Natural killer cell (primary cell): Measurements from ENCODE around the gene NAA10. TPM values are rescaled to one million over a fixed set of nuclear protein-coding genes. Genes with fewer than 3 reads are reported as not detected.
A peak's percentile ranks its signal among the peaks of the same experiment; 100 is the strongest.

Source experiments
- ATAC-seq, 3 donors: fragments of 150-1000 bp in 2 of 3; fragments of 200-7000 bp in 1 of 3; cut with Tn5 transposase; 1 replicate in 1 of 3; 2 replicates in 2 of 3; pipeline ENCODE4 v1.10.0; 2021; ENCODE audit warnings: mild to moderate bottlenecking in 2 of 3, moderate library complexity in 2 of 3
- DNase-seq, 2 donors: peaks; one replicate each; pipeline versions ENCODE4 v3.0.0 to v3.0.0-alpha.2; 2013 to 2021; ENCODE audit warnings: mixed read lengths in 1 of 2
- H3K27ac ChIP-seq: one replicate; pipeline ENCODE4 v1.5.1; 2013; ENCODE audit warnings: mild to moderate bottlenecking, low read length
- H3K27me3 ChIP-seq: one replicate; pipeline ENCODE4 v1.6.1; 2013; ENCODE audit warnings: low read length; ENCODE audit not compliant: control insufficient read depth, insufficient read depth
- H3K36me3 ChIP-seq: one replicate; pipeline ENCODE4 v1.6.1; 2013; ENCODE audit warnings: low read length; ENCODE audit not compliant: control insufficient read depth, insufficient read depth
- H3K4me1 ChIP-seq: one replicate; pipeline ENCODE4 v1.6.1; 2013; ENCODE audit warnings: low read length; ENCODE audit not compliant: control insufficient read depth, insufficient read depth
- H3K4me3 ChIP-seq: one replicate; pipeline ENCODE4 v1.5.1; 2013; ENCODE audit warnings: low read length
- H3K9me3 ChIP-seq: one replicate; pipeline ENCODE4 v1.6.1; 2013; ENCODE audit warnings: low read length; ENCODE audit not compliant: control insufficient read depth, insufficient read depth
- H3K27ac Mint-ChIP-seq, 2 donors: one replicate each; pipeline ENCODE4 v1.8.0; 2022; ENCODE audit warnings: mild to moderate bottlenecking in 2 of 2, mixed read lengths in 2 of 2, moderate library complexity in 1 of 2
- H3K27me3 Mint-ChIP-seq, 2 donors: one replicate each; pipeline ENCODE4 v1.8.0; 2022; ENCODE audit warnings: low read depth in 2 of 2, mixed read lengths in 2 of 2
- H3K36me3 Mint-ChIP-seq: one replicate; pipeline ENCODE4 v1.8.0; 2022; ENCODE audit warnings: mixed read lengths
- H3K4me1 Mint-ChIP-seq, 2 donors: one replicate each; pipeline ENCODE4 v1.8.0; 2022; ENCODE audit warnings: mixed read lengths in 2 of 2
- H3K4me3 Mint-ChIP-seq: one replicate; pipeline ENCODE4 v1.8.0; 2022; ENCODE audit warnings: mild to moderate bottlenecking, moderate library complexity, mixed read lengths
- H3K9me3 Mint-ChIP-seq, 2 donors: one replicate each; pipeline ENCODE4 v1.8.0; 2022; ENCODE audit warnings: mixed read lengths in 2 of 2
- CTCF ChIP-seq: fragments of 200-600 bp; IDR thresholded peaks from one replicate; pipeline ENCODE4 v1.8.0; 2022; ENCODE audit warnings: antibody characterized with exemption
- WGBS: methylation state at CpG from one replicate; pipeline ENCODE4 v1.1.7; 2013; ENCODE audit warnings: missing lambda C conversion rate; ENCODE audit not compliant: insufficient coverage; 5-methylcytosine and 5-hydroxymethylcytosine counted together
- intact Hi-C: fragments of 100-400 bp; cut with micrococcal nuclease; formaldehyde crosslinking; loops from one replicate; pipeline ENCODE4 v1.14.2; 2022
- total RNA-seq, 4 donors: library from RNA; stranded (reverse); fragments of 120-200 nt in 1 of 4; gene quantifications; one replicate each; pipeline versions ENCODE4 v1.2.3 to v1.2.4, GENCODE V29; 2013 to 2022

Gene NAA10
- total RNA-seq, 3 donors from 2014 or later (not counting 1 experiment from before 2014, with no cell fraction given): 63.4 to 82.3 (median 73.1) TPM

GRCh38 chrX:153941336-153942252 is 6.8 kb upstream of the NAA10 start:
- Mint-ChIP-seq H3K4me3 (peak overlapping the region; percentile 59), H3K9me3 (no peaks in the 10 kb centered on the region), H3K27ac (peak overlapping the region in 1 of 2 donors; percentile 47), H3K4me1 (peaks cover 5 to 12% of the 10 kb centered on the region in 2 donors), H3K36me3 (no peaks in the 10 kb centered on the region), H3K27me3 (no peaks in the 10 kb centered on the region)
- H3K4me3 ChIP-seq: no peak overlapping the region
- TF ChIP-seq CTCF: no peak
- ATAC-seq (no peak), DNase-seq (no peak)
- no peaks in the 10 kb centered on the region for H3K36me3 ChIP-seq
- 41% methylated on average over 11 of the region's 23 CpGs for WGBS
- intact Hi-C loops: no loop called here
- no peak overlapping the region for H3K27ac ChIP-seq
- no peaks in the 10 kb centered on the region for H3K27me3 ChIP-seq
- no peaks in the 10 kb centered on the region for H3K9me3 ChIP-seq
- H3K4me1 ChIP-seq: peaks cover 35% of the 10 kb centered on the region

- Histone ChIP-seq H3K4me1 (peaks cover 26% of the 10 kb centered on the region), H3K27ac (no peak overlapping the region), H3K9me3 (no peaks in the 10 kb centered on the region), H3K36me3 (no peaks in the 10 kb centered on the region), H3K4me3 (no peak overlapping the region), H3K27me3 (no peaks in the 10 kb centered on the region)
- no peak overlapping the region for H3K27ac Mint-ChIP-seq
- H3K4me3 Mint-ChIP-seq: no peak overlapping the region
- H3K9me3 Mint-ChIP-seq: no peaks in the 10 kb centered on the region
- TF ChIP-seq CTCF: no peak
- no peaks in the 10 kb centered on the region for H3K27me3 Mint-ChIP-seq
- H3K4me1 Mint-ChIP-seq: peaks cover 5 to 13% of the 10 kb centered on the region in 2 donors
- 94% methylated on average over 7 of the region's 7 CpGs for WGBS
- no peaks in the 10 kb centered on the region for H3K36me3 Mint-ChIP-seq
- intact Hi-C loops: no loop called here
- no peak for ATAC-seq
- DNase-seq: no peak
These were observed 4.7 kb upstream of the NAA10 start for GRCh38 chrX:153939573-153939972.

- Histone ChIP-seq H3K9me3 (no peaks in the 10 kb centered on the region), H3K27ac (no peak overlapping the region), H3K4me1 (peaks cover 26% of the 10 kb centered on the region), H3K36me3 (no peaks in the 10 kb centered on the region), H3K4me3 (no peak overlapping the region), H3K27me3 (no peaks in the 10 kb centered on the region)
- DNase-seq: no peak
- WGBS: 81% methylated on average over 10 of the region's 10 CpGs
- Mint-ChIP-seq H3K4me3 (no peak overlapping the region), H3K36me3 (no peaks in the 10 kb centered on the region), H3K9me3 (no peaks in the 10 kb centered on the region), H3K4me1 (peaks cover 5 to 16% of the 10 kb centered on the region in 2 donors), H3K27ac (no peak overlapping the region), H3K27me3 (no peaks in the 10 kb centered on the region)
- intact Hi-C loops: no loop called here
- ATAC-seq: no peak
- no peak for TF ChIP-seq CTCF
These were observed 3.5 kb upstream of the NAA10 start for GRCh38 chrX:153938226-153938786.
